Parathyroid adenoma (tissue), 2 donors: ENCODE data around the gene OR52D1.

Experiments
- H2AFZ ChIP-seq: fragments of 300-600 bp; sonication (generic); one replicate; pipeline ENCODE4 v1.7.0; 2017; ENCODE audit warnings: antibody characterized with exemption, mild to moderate bottlenecking
- H3K27ac ChIP-seq: fragments of 300-600 bp; sonication (generic); one replicate; pipeline ENCODE4 v1.7.0; 2017
- H3K27me3 ChIP-seq: fragments of 300-600 bp; sonication (generic); one replicate; pipeline ENCODE4 v1.7.0; 2017; ENCODE audit warnings: low read length; ENCODE audit not compliant: control insufficient read depth, insufficient read depth
- H3K36me3 ChIP-seq: fragments of 300-600 bp; sonication (generic); one replicate; pipeline ENCODE4 v1.7.0; 2017; ENCODE audit warnings: low read length; ENCODE audit not compliant: control insufficient read depth, insufficient read depth
- H3K4me1 ChIP-seq: fragments of 300-600 bp; sonication (generic); one replicate; pipeline ENCODE4 v1.7.0; 2017; ENCODE audit warnings: control low read depth
- H3K4me2 ChIP-seq: fragments of 300-600 bp; sonication (generic); one replicate; pipeline ENCODE4 v1.7.0; 2017; ENCODE audit warnings: low read length
- H3K4me3 ChIP-seq: fragments of 300-600 bp; sonication (generic); one replicate; pipeline ENCODE4 v1.7.0; 2017; ENCODE audit warnings: low read depth, low read length
- H3K79me2 ChIP-seq: fragments of 300-600 bp; sonication (generic); one replicate; pipeline ENCODE4 v1.7.0; 2017; ENCODE audit warnings: control low read depth
- H3K9ac ChIP-seq: fragments of 300-600 bp; sonication (generic); one replicate; pipeline ENCODE4 v1.7.0; 2017; ENCODE audit warnings: mild to moderate bottlenecking
- H3K9me3 ChIP-seq: fragments of 300-600 bp; sonication (generic); one replicate; pipeline ENCODE4 v1.7.0; 2017; ENCODE audit warnings: low read length; ENCODE audit not compliant: control insufficient read depth
- TF ChIP-seq, protein P1 (sequence below): fragments of 300-600 bp; sonication (generic); IDR thresholded peaks from one replicate; pipeline ENCODE4 v1.7.0; 2017; ENCODE audit warnings: antibody characterized with exemption, mild to moderate bottlenecking
- donor health status: primary hyperparathyroidism.

OR52D1 gene

DNA sequence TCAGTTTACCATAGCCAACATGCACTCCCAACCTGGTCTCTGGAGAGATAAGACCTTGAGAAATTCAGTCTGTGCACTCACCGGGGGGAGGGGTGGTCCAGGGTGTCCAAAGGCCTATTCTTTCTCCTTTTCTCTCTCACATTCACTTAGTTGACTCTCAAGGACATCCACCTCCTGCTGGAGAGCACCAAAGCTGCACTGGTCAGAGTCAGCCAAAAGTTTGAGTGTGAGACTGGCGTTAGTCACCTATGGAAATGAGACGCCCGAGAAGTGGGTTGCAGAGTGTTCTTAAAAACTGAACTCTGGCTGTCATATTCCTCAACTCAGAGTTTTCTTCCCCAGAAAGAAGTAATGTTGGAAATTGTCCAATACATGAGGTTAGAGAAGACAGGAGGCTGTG is 33.1 kb downstream of the OR52D1 start:
- H3K36me3 ChIP-seq, result no peaks in the 10 kb centered on the region
- H3K9ac ChIP-seq, result no peak overlapping the region
- no peak overlapping the region for H3K4me2 ChIP-seq
- H3K27ac ChIP-seq, result no peak overlapping the region
- H3K79me2 ChIP-seq, result no peaks in the 10 kb centered on the region
- no peak overlapping the region for H3K4me3 ChIP-seq
- H3K27me3 ChIP-seq, result no peaks in the 10 kb centered on the region
- no peaks in the 10 kb centered on the region for H3K9me3 ChIP-seq
- no peaks in the 10 kb centered on the region for H3K4me1 ChIP-seq
- TF ChIP-seq, protein P1, sequence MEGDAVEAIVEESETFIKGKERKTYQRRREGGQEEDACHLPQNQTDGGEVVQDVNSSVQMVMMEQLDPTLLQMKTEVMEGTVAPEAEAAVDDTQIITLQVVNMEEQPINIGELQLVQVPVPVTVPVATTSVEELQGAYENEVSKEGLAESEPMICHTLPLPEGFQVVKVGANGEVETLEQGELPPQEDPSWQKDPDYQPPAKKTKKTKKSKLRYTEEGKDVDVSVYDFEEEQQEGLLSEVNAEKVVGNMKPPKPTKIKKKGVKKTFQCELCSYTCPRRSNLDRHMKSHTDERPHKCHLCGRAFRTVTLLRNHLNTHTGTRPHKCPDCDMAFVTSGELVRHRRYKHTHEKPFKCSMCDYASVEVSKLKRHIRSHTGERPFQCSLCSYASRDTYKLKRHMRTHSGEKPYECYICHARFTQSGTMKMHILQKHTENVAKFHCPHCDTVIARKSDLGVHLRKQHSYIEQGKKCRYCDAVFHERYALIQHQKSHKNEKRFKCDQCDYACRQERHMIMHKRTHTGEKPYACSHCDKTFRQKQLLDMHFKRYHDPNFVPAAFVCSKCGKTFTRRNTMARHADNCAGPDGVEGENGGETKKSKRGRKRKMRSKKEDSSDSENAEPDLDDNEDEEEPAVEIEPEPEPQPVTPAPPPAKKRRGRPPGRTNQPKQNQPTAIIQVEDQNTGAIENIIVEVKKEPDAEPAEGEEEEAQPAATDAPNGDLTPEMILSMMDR, result no peak
- no peak overlapping the region for H2AFZ ChIP-seq

DNA sequence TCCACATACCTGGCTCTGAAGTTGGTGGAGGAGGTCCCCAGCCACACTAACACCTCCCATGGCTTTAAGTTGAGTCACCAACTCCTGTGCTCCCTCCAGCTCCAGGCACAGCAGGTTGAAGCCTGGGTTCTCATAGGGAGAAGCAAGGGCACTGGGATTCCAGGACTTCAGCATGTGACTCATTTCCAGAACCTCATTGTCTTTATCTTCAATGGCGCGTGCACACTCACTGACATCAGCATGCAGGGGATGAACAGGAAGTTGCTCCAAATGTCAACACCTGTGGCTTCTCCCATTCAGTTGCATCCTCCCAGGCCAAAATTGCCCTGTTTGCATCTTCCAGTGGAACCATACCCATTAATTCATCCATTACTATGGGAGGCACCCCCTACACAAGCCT is 33.8 kb downstream of the OR52D1 start:
- no peaks in the 10 kb centered on the region for H3K36me3 ChIP-seq
- no peaks in the 10 kb centered on the region for H3K27me3 ChIP-seq
- H3K4me1 ChIP-seq, result no peaks in the 10 kb centered on the region
- no peak overlapping the region for H3K27ac ChIP-seq
- H3K4me2 ChIP-seq, result no peak overlapping the region
- no peak overlapping the region for H3K4me3 ChIP-seq
- TF ChIP-seq, protein P1, result no peak
- no peak overlapping the region for H3K9ac ChIP-seq
- H3K9me3 ChIP-seq, result no peaks in the 10 kb centered on the region
- H3K79me2 ChIP-seq, result no peaks in the 10 kb centered on the region
- H2AFZ ChIP-seq, result no peak overlapping the region

DNA sequence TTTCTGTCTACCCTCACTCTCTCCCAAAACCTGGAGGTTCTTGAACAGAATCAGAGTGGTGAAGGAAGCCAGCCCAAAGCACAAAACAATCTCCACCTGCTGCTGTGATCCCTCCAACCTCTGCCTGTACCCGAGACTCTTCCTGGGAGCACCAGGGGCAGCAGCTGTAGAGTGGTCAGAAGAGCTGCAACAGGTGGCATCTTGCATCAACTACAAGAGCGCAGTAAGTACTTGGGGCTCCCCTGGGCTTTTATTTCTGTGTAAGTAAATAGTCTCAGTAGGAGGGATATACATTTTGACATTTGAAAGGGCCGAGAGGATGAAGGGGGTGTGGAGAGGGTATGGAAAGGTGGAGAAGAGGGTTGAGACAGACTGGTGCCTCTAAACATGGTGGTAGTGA is 36.3 kb downstream of the OR52D1 start:
- Histone ChIP-seq H3K9ac (no peak overlapping the region), H3K27ac (no peak overlapping the region), H3K79me2 (no peaks in the 10 kb centered on the region), H3K27me3 (no peaks in the 10 kb centered on the region), H3K4me3 (no peak overlapping the region), H3K4me1 (no peaks in the 10 kb centered on the region), H2AFZ (no peak overlapping the region), H3K36me3 (no peaks in the 10 kb centered on the region), H3K4me2 (no peak overlapping the region), H3K9me3 (no peaks in the 10 kb centered on the region)
- TF ChIP-seq, protein P1, result no peak

DNA sequence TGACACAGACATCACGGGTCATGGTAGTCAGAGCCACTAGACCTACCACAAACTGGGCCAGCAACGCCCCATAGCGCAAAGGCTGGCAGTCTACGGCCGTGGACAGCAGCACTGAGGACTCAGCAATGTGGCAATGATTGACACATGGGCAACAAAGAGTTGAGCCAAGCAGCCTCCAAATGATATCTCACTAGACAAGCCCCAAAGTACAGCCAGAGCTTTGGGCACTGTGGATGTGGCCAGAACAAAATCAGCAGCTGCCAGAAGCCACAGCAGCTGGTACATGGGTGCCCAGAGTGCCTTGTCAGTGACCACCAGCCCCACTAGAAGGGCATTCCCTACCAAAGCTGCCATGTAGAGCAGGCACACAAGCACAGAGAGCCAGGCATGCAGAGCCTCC is 39.2 kb downstream of the OR52D1 start:
- Histone ChIP-seq H3K4me2 (no peak overlapping the region), H3K9ac (no peak overlapping the region), H3K27ac (no peak overlapping the region), H3K79me2 (no peaks in the 10 kb centered on the region), H2AFZ (no peak overlapping the region), H3K36me3 (no peaks in the 10 kb centered on the region), H3K9me3 (no peaks in the 10 kb centered on the region), H3K27me3 (no peaks in the 10 kb centered on the region), H3K4me1 (no peaks in the 10 kb centered on the region), H3K4me3 (no peak overlapping the region)
- TF ChIP-seq, protein P1, result no peak

DNA sequence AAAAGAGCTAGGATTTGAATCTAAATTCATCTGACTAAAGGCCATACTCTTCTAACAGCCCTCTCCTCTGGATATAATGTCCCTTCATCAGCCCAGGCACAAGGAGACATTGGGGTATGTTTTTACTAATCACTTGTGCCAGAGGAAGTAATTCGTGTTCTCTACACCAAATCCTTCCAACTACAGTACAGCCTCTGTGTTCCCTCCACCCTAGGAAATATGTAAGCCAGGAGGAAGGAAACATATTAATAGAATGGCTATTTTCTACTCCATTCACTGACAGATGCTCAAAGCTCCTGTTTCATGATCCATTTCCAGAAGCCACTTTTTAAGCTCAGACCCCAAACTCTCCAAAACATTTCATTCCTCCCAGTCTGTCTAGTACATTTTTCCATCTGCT is 40.0 kb downstream of the OR52D1 start:
- Histone ChIP-seq H3K4me2 (no peak overlapping the region), H3K4me3 (no peak overlapping the region), H3K9me3 (no peaks in the 10 kb centered on the region), H3K27me3 (no peaks in the 10 kb centered on the region), H3K9ac (no peak overlapping the region), H3K27ac (no peak overlapping the region), H3K79me2 (no peaks in the 10 kb centered on the region), H3K36me3 (no peaks in the 10 kb centered on the region), H2AFZ (no peak overlapping the region), H3K4me1 (no peaks in the 10 kb centered on the region)
- TF ChIP-seq, protein P1, result no peak
